ENCODE results near the gene PLA2G4A. TPM values are rescaled to one million over a fixed set of nuclear protein-coding genes. Genes with fewer than 3 reads are reported as not detected.

Gene PLA2G4A
- total RNA-seq, 1 experiment from 2014 or later, result not detected

DNA sequence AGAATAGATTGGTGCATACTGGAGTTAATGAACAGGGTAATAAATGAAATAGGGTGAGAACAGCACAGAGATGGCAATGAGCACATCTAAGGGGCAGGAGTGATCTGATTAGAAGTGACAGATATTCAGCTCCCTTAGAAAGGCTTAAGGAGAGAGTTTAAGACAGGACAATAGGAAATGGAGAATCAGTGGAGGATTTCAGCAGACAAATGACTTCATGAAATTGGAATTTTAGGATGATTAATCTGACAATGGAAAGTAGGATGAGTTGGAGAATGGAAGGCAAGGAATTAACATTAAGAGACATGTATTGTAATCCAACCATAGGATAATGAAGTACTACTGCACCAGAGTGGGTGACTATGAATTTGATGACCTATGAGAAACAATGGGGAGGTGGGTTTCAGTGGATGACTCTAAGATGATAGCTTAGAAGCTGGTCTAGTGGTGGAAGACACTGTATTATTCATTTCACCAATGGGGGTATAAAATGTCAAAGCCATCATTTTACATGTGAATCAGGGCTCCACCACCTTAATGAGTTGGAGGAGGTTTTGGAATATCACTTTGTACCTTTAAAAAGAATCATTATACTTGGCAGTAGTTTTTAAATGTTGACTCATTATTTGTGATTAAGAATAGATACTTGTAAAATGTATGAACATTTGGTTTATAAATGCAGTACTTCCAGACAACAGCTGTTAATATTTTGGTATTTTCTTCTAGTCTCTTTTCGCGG is 139.1 kb downstream of the PLA2G4A start:
- ATAC-seq (no peak), DNase-seq (ENCODE audit: low read depth, low spot score) (no peak)
- intact Hi-C loops (cut with micrococcal nuclease; ENCODE audit: unreplicated experiment) (no loop called here), in situ Hi-C loops (cut with HindIII; ENCODE audit: low pct_unique_long_range_greater_than_20kb, low sequenced_read_pairs) (no loop called here)
- TF ChIP-seq SIN3A (IDR thresholded peaks at IDR 0.05; ENCODE audit: borderline replicate concordance, insufficient read depth, low read depth, low read length), result no peak
- TF ChIP-seq TCF7L2 (IDR thresholded peaks at IDR 0.05; ENCODE audit: low read depth, low read length), result no peak
- TF ChIP-seq, protein P1, sequence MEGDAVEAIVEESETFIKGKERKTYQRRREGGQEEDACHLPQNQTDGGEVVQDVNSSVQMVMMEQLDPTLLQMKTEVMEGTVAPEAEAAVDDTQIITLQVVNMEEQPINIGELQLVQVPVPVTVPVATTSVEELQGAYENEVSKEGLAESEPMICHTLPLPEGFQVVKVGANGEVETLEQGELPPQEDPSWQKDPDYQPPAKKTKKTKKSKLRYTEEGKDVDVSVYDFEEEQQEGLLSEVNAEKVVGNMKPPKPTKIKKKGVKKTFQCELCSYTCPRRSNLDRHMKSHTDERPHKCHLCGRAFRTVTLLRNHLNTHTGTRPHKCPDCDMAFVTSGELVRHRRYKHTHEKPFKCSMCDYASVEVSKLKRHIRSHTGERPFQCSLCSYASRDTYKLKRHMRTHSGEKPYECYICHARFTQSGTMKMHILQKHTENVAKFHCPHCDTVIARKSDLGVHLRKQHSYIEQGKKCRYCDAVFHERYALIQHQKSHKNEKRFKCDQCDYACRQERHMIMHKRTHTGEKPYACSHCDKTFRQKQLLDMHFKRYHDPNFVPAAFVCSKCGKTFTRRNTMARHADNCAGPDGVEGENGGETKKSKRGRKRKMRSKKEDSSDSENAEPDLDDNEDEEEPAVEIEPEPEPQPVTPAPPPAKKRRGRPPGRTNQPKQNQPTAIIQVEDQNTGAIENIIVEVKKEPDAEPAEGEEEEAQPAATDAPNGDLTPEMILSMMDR (IDR thresholded peaks at IDR 0.05), result no peak
- TF ChIP-seq POLR2AphosphoS5 (IDR thresholded peaks at IDR 0.05; ENCODE audit: low read depth, low read length), result no peak
- TF ChIP-seq, protein P2, sequence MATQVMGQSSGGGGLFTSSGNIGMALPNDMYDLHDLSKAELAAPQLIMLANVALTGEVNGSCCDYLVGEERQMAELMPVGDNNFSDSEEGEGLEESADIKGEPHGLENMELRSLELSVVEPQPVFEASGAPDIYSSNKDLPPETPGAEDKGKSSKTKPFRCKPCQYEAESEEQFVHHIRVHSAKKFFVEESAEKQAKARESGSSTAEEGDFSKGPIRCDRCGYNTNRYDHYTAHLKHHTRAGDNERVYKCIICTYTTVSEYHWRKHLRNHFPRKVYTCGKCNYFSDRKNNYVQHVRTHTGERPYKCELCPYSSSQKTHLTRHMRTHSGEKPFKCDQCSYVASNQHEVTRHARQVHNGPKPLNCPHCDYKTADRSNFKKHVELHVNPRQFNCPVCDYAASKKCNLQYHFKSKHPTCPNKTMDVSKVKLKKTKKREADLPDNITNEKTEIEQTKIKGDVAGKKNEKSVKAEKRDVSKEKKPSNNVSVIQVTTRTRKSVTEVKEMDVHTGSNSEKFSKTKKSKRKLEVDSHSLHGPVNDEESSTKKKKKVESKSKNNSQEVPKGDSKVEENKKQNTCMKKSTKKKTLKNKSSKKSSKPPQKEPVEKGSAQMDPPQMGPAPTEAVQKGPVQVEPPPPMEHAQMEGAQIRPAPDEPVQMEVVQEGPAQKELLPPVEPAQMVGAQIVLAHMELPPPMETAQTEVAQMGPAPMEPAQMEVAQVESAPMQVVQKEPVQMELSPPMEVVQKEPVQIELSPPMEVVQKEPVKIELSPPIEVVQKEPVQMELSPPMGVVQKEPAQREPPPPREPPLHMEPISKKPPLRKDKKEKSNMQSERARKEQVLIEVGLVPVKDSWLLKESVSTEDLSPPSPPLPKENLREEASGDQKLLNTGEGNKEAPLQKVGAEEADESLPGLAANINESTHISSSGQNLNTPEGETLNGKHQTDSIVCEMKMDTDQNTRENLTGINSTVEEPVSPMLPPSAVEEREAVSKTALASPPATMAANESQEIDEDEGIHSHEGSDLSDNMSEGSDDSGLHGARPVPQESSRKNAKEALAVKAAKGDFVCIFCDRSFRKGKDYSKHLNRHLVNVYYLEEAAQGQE (IDR thresholded peaks at IDR 0.05; ENCODE audit: insufficient read depth in 1 of 2, low read depth in 2 of 2, low read length in 1 of 2), result no peak
- no TSS peak for BruUV-seq (replicated peaks)
- Histone ChIP-seq H3K36me3 (ENCODE audit: control insufficient read depth, insufficient read depth, low read length) (no peaks in the 10 kb centered on the region), H3K9me3 (ENCODE audit: control insufficient read depth, insufficient read depth, low read depth, low read length) (no peaks in the 10 kb centered on the region), H3K4me3 (ENCODE audit: low read depth in 2 of 2, low read length in 2 of 2) (no peak overlapping the region), H3K27me3 (ENCODE audit: control insufficient read depth, insufficient read depth, low read length) (no peaks in the 10 kb centered on the region), H3K27ac (ENCODE audit: low read length) (no peak overlapping the region), H3K4me1 (ENCODE audit: control insufficient read depth, insufficient read depth, low read length) (no peaks in the 10 kb centered on the region)
- ChIA-PET CTCF (no interaction called here), POLR2A (no interaction called here)

DNA sequence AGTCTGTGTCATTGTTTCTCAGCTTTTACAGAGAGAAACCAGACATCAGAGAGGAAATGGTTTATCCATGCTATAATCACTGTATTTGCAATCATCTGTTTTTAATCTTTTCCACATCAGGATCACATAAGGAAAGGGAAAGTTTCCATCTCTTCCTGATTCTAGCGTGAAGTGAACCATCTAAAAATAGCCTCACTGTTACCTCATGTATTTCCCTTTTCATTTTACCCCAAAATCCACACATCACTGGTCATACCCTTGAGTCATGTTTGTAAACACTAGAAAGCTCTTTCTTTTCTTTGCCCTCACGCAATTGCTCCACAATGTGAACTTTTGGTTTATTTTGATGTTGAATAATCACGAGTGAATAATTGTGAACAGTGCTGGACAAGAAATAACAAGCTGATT is 146.0 kb downstream of the PLA2G4A start:
- TF ChIP-seq, protein P2 (IDR thresholded peaks at IDR 0.05; ENCODE audit: insufficient read depth in 1 of 2, low read depth in 2 of 2, low read length in 1 of 2), result no peak
- no peak for TF ChIP-seq POLR2AphosphoS5 (IDR thresholded peaks at IDR 0.05; ENCODE audit: low read depth, low read length)
- no peak for TF ChIP-seq TCF7L2 (IDR thresholded peaks at IDR 0.05; ENCODE audit: low read depth, low read length)
- TF ChIP-seq, protein P1 (IDR thresholded peaks at IDR 0.05), result no peak
- TF ChIP-seq SIN3A (IDR thresholded peaks at IDR 0.05; ENCODE audit: borderline replicate concordance, insufficient read depth, low read depth, low read length), result no peak
- intact Hi-C loops (cut with micrococcal nuclease; ENCODE audit: unreplicated experiment) (no loop called here), in situ Hi-C loops (cut with HindIII; ENCODE audit: low pct_unique_long_range_greater_than_20kb, low sequenced_read_pairs) (no loop called here)
- Histone ChIP-seq H3K27ac (ENCODE audit: low read length) (no peak overlapping the region), H3K27me3 (ENCODE audit: control insufficient read depth, insufficient read depth, low read length) (no peaks in the 10 kb centered on the region), H3K36me3 (ENCODE audit: control insufficient read depth, insufficient read depth, low read length) (no peaks in the 10 kb centered on the region), H3K9me3 (ENCODE audit: control insufficient read depth, insufficient read depth, low read depth, low read length) (no peaks in the 10 kb centered on the region), H3K4me3 (ENCODE audit: low read depth in 2 of 2, low read length in 2 of 2) (no peak overlapping the region), H3K4me1 (ENCODE audit: control insufficient read depth, insufficient read depth, low read length) (no peaks in the 10 kb centered on the region)
- DNase-seq (ENCODE audit: low read depth, low spot score), result no peak
- ChIA-PET CTCF (no interaction called here), POLR2A (no interaction called here)
- no TSS peak for BruUV-seq (replicated peaks)
- no peak for ATAC-seq
